ENCODE results near the gene OR10X1. TPM values are rescaled to one million over a fixed set of nuclear protein-coding genes. Genes with fewer than 3 reads are reported as not detected.

Gene OR10X1
- total and polyA plus RNA-seq, 12 donors = not detected

- 50 to 67% (median 65%) methylated on average over 2 of the region's 2 CpGs for WGBS, 4 donors
- no peaks in the 10 kb centered on the region for H3K4me1 ChIP-seq (replicated peaks in 1 of 2)
- TF ChIP-seq CTCF (IDR thresholded peaks at IDR 0.05) = no peak
- TF ChIP-seq POLR2A (IDR thresholded peaks at IDR 0.05) = no peak
- intact Hi-C loops (cut with DNase I) = no loop called here
- H3K27me3 ChIP-seq = no peaks in the 10 kb centered on the region
- no peak overlapping the region for H3K27ac ChIP-seq
- no peaks in the 10 kb centered on the region for H3K36me3 ChIP-seq (replicated peaks in 1 of 2)
- no peak for DNase-seq
- no peak overlapping the region for H3K4me3 ChIP-seq
- H3K9me3 ChIP-seq (replicated peaks in 1 of 3) = no peaks in the 10 kb centered on the region
Observed at GRCh38 chr1:158563853-158564252, 15.8 kb downstream of the OR10X1 start.

DNA sequence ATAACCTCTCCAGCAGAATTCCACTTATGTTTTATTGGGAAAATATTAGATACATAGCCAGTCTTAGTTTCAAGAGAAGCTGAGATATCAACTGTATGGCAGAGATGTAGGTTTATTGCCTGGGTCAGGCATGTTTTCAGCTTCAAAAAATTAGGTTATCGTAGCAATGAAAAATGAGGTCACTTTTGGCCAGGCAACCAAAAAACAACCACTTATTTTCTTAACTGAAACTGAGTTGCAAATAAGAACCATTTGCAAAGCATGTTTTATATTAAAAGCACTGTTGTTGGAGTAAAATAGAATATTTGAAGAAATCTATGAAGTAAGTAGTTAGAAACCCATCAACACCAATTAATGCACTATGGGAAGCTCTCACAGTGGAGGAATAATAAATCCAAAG, 20.0 kb downstream of the OR10X1 start:
- Histone ChIP-seq H3K27me3 (no peaks in the 10 kb centered on the region), H3K36me3 (replicated peaks in 1 of 2) (no peaks in the 10 kb centered on the region), H3K4me3 (no peak overlapping the region), H3K4me1 (replicated peaks in 1 of 2) (no peaks in the 10 kb centered on the region), H3K9me3 (replicated peaks in 1 of 3) (no peaks in the 10 kb centered on the region), H3K27ac (no peak overlapping the region)
- WGBS, 4 donors = 56 to 76% (median 69%) methylated on average over 1 of the region's 1 CpG
- intact Hi-C loops (cut with DNase I) = no loop called here
- DNase-seq = no peak
- TF ChIP-seq CTCF (IDR thresholded peaks at IDR 0.05) (no peak), POLR2A (IDR thresholded peaks at IDR 0.05) (no peak)

DNA sequence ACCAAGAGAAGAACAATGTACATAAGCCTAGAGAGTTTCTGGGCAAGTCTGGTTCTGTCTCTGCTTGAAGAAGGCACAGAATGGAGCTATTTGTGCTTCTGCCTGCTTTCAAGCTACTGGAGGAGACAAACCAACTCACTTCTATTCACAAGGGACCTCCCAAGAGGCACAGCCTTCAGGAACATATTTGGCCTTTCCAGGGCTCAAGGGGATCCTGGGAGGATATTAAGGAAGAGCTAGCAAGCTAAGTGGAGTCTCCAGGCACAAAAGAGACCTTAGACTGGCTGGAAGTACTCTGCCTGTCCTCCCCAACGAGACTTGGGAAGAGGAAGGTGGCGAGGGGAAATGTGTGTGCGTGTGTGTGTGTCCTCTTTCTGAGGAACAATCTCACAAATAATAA, 25.3 kb downstream of the OR10X1 start, which contains the start of gene OR6Y1:
TSS of gene OR6Y1 (minus strand) at position 54 of the 400 bp plus-strand sequence. CDS start 6,300 bp downstream, outside the sequence.
- intact Hi-C loops (cut with DNase I) = no loop called here
- WGBS, 4 donors = 74 to 84% (median 82%) methylated on average over 3 of the region's 3 CpGs

DNA sequence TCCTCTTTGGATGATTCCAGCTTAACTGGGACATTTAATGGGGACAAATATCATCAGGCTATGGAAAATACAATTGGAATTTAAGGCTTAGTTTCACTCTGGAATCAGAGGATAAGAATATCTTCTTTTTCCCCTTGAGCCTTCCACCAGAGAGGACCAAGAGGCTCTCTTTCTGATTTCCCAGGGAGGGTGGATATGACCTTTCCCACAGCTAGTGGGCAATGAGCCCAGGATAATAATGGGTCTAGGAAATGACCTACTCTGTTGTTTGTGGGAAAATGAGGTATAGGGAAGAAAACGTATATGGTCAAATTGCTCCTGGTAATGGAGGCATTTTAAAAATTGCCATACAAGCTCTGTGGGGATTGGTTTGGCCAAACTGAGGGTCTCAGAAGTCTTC, 27.4 kb downstream of the OR10X1 start:
- no peak for DNase-seq
- Histone ChIP-seq H3K27me3 (no peaks in the 10 kb centered on the region), H3K9me3 (replicated peaks in 1 of 3) (no peaks in the 10 kb centered on the region), H3K4me1 (replicated peaks in 1 of 2) (no peaks in the 10 kb centered on the region), H3K36me3 (replicated peaks in 1 of 2) (no peaks in the 10 kb centered on the region), H3K4me3 (no peak overlapping the region), H3K27ac (no peak overlapping the region)
- 38 to 69% (median 59%) methylated on average over 1 of the region's 1 CpG for WGBS, 4 donors
- TF ChIP-seq POLR2A (IDR thresholded peaks at IDR 0.05) (no peak), CTCF (IDR thresholded peaks at IDR 0.05) (no peak)
- intact Hi-C loops (cut with DNase I) = no loop called here

More for the DNA sequence above, 25.3 kb downstream of the OR10X1 start, which contains the start of gene OR6Y1:
- Histone ChIP-seq H3K4me3 (no peak within 1 kb of the TSS), H3K36me3 (replicated peaks in 1 of 2) (no peaks in the 10 kb centered on the region), H3K27ac (no peak within 1 kb of the TSS), H3K27me3 (no peaks in the 10 kb centered on the region), H3K9me3 (replicated peaks in 1 of 3) (no peaks in the 10 kb centered on the region), H3K4me1 (replicated peaks in 1 of 2) (no peaks in the 10 kb centered on the region)
- TF ChIP-seq POLR2A (IDR thresholded peaks at IDR 0.05) = no peak
- TF ChIP-seq CTCF (IDR thresholded peaks at IDR 0.05) = no peak
- DNase-seq = no peak
